GM18870 (cell line): ENCODE measurements around the gene SLC6A13.
"Not testable (repeated sequence)": the region's sequence is repeated elsewhere in the genome, so short reads cannot be mapped to it uniquely, and the experiment has no call there.

Source experiments
- ATAC-seq: cut with Tn5 transposase; IDR thresholded peaks from one replicate; pipeline ENCODE4 v1.9.1; 2021; ENCODE audit warnings: moderate library complexity; ENCODE audit not compliant: unreplicated experiment

SLC6A13 gene

GRCh38 chr12:262817-263216 is at the start of gene SLC6A13:
SLC6A13 (minus strand) TSS chr12:262836; CDS start chr12:260052, 2,784 bp downstream.
- ATAC-seq: no peak

- ATAC-seq: no peak
Measured at GRCh38 chr12:308511-308910, 45.9 kb upstream of the SLC6A13 start.

GRCh38 chr12:307406-307805 is 44.8 kb upstream of the SLC6A13 start:
- ATAC-seq: no peak

GRCh38 chr12:304805-305204 is 42.2 kb upstream of the SLC6A13 start:
- ATAC-seq: no peak

GRCh38 chr12:302766-303165 is 40.1 kb upstream of the SLC6A13 start:
- ATAC-seq: not testable (repeated sequence)

- ATAC-seq: not testable (repeated sequence)
Measured at GRCh38 chr12:300166-300565, 37.5 kb upstream of the SLC6A13 start.

- not testable (repeated sequence) for ATAC-seq
Measured at GRCh38 chr12:299511-299910, 36.9 kb upstream of the SLC6A13 start.

GRCh38 chr12:298059-298458 is 35.4 kb upstream of the SLC6A13 start:
- not testable (repeated sequence) for ATAC-seq

GRCh38 chr12:295132-295531 is 32.5 kb upstream of the SLC6A13 start:
- no peak for ATAC-seq

GRCh38 chr12:293199-293598 is 30.6 kb upstream of the SLC6A13 start:
- ATAC-seq: no peak

GRCh38 chr12:292186-292585 is 29.6 kb upstream of the SLC6A13 start:
- no peak for ATAC-seq

- ATAC-seq: no peak
Measured at GRCh38 chr12:291153-291723, 28.6 kb upstream of the SLC6A13 start.

GRCh38 chr12:288687-289086 is 26.1 kb upstream of the SLC6A13 start:
- ATAC-seq: no peak

GRCh38 chr12:286531-287300 is 24.1 kb upstream of the SLC6A13 start:
- no peak for ATAC-seq

GRCh38 chr12:278046-278445 is 15.4 kb upstream of the SLC6A13 start:
- no peak for ATAC-seq

GRCh38 chr12:275812-276211 is 13.2 kb upstream of the SLC6A13 start:
- no peak for ATAC-seq

GRCh38 chr12:273382-273781 is 10.7 kb upstream of the SLC6A13 start:
- ATAC-seq: no peak

- ATAC-seq: no peak
Measured at GRCh38 chr12:272942-273341, 10.3 kb upstream of the SLC6A13 start.

GRCh38 chr12:271161-271560 is 8.5 kb upstream of the SLC6A13 start:
- no peak for ATAC-seq

- ATAC-seq: no peak
Measured at GRCh38 chr12:269191-269590, 6.6 kb upstream of the SLC6A13 start.

- ATAC-seq: no peak
Measured at GRCh38 chr12:268483-268840, 5.8 kb upstream of the SLC6A13 start.

- no peak for ATAC-seq
Measured at GRCh38 chr12:267581-268482, 5.2 kb upstream of the SLC6A13 start.
